Stimulated activated CD4-positive, alpha-beta T cell treated with anti-CD3 and anti-CD28 coated beads, Interleukin-2, amount 100 ng/mL, for 24 hours (primary cell): ENCODE results near the gene STUM.
A peak's percentile ranks its signal among the peaks of the same experiment; 100 is the strongest.

ENCODE experiments used
- DNase-seq, 2 donors: peaks; one replicate each; pipeline ENCODE4 v3.0.0-alpha.2; 2020

The STUM gene

GRCh38 chr1:226642421-226642820 lies 93.9 kb downstream of the STUM start:
- DNase-seq = no peak

GRCh38 chr1:226643177-226643576 lies 94.6 kb downstream of the STUM start:
- DNase-seq = peak; percentile 73 to 77

GRCh38 chr1:226643611-226644540 lies 95.3 kb downstream of the STUM start:
- DNase-seq = peak in 1 of 2 donors; percentile 51

- DNase-seq = no peak
Observed at GRCh38 chr1:226644541-226645176, 96.1 kb downstream of the STUM start.

GRCh38 chr1:226645279-226645976 lies 96.9 kb downstream of the STUM start:
- no peak for DNase-seq

GRCh38 chr1:226646026-226646869 lies 97.7 kb downstream of the STUM start:
- DNase-seq = no peak

- no peak for DNase-seq
Observed at GRCh38 chr1:226646870-226647449, 98.4 kb downstream of the STUM start.

GRCh38 chr1:226647719-226648118 lies 99.2 kb downstream of the STUM start:
- no peak for DNase-seq

- no peak for DNase-seq
Observed at GRCh38 chr1:226648421-226648820, 99.9 kb downstream of the STUM start.

- no peak for DNase-seq
Observed at GRCh38 chr1:226649244-226649643, 100.7 kb downstream of the STUM start.

- no peak for DNase-seq
Observed at GRCh38 chr1:226649780-226650179, 101.2 kb downstream of the STUM start.

GRCh38 chr1:226650236-226650841 lies 101.8 kb downstream of the STUM start:
- no peak for DNase-seq

- no peak for DNase-seq
Observed at GRCh38 chr1:226651041-226651731, 102.6 kb downstream of the STUM start.

- no peak for DNase-seq
Observed at GRCh38 chr1:226651732-226652105, 103.2 kb downstream of the STUM start.

GRCh38 chr1:226652613-226653012 lies 104.0 kb downstream of the STUM start:
- no peak for DNase-seq

- DNase-seq = peak in 1 of 2 donors; percentile 52
Observed at GRCh38 chr1:226653311-226653921, 104.9 kb downstream of the STUM start.

GRCh38 chr1:226654046-226654667 lies 105.6 kb downstream of the STUM start:
- DNase-seq = no peak

- no peak for DNase-seq
Observed at GRCh38 chr1:226654668-226655055, 106.1 kb downstream of the STUM start.

GRCh38 chr1:226655251-226656163 lies 106.9 kb downstream of the STUM start:
- DNase-seq = no peak
